GM18517 (cell line): ENCODE measurements around the gene CSNK1G1.
"Not testable (repeated sequence)": the region's sequence is repeated elsewhere in the genome, so short reads cannot be mapped to it uniquely, and the experiment has no call there.

Experiments
- ATAC-seq: cut with Tn5 transposase; IDR thresholded peaks from one replicate; pipeline ENCODE4 v1.9.1; 2021; ENCODE audit warnings: mild to moderate bottlenecking, moderate library complexity; ENCODE audit not compliant: unreplicated experiment

Gene CSNK1G1

GRCh38 chr15:64351265-64351664 lies 4.7 kb downstream of the CSNK1G1 start:
- ATAC-seq: no peak

GRCh38 chr15:64349375-64349774 lies 6.6 kb downstream of the CSNK1G1 start:
- ATAC-seq: no peak

GRCh38 chr15:64348455-64348854 lies 7.5 kb downstream of the CSNK1G1 start:
- ATAC-seq: no peak

GRCh38 chr15:64346242-64346641 lies 9.7 kb downstream of the CSNK1G1 start:
- ATAC-seq: not testable (repeated sequence)

GRCh38 chr15:64344651-64345294 lies 11.2 kb downstream of the CSNK1G1 start:
- no peak for ATAC-seq

GRCh38 chr15:64343841-64344240 lies 12.1 kb downstream of the CSNK1G1 start:
- ATAC-seq: no peak

GRCh38 chr15:64343222-64343621 lies 12.8 kb downstream of the CSNK1G1 start:
- ATAC-seq: no peak

GRCh38 chr15:64341961-64342360 lies 14.0 kb downstream of the CSNK1G1 start:
- ATAC-seq: no peak

- no peak for ATAC-seq
Measured at GRCh38 chr15:64340355-64340754, 15.6 kb downstream of the CSNK1G1 start.

GRCh38 chr15:64337761-64338160 lies 18.2 kb downstream of the CSNK1G1 start:
- no peak for ATAC-seq

GRCh38 chr15:64333986-64334929 lies 21.7 kb downstream of the CSNK1G1 start:
- no peak for ATAC-seq

GRCh38 chr15:64333516-64333915 lies 22.5 kb downstream of the CSNK1G1 start:
- ATAC-seq: no peak

GRCh38 chr15:64331668-64332067 lies 24.3 kb downstream of the CSNK1G1 start:
- ATAC-seq: not testable (repeated sequence)

- ATAC-seq: not testable (repeated sequence)
Measured at GRCh38 chr15:64326975-64327374, 29.0 kb downstream of the CSNK1G1 start.

- not testable (repeated sequence) for ATAC-seq
Measured at GRCh38 chr15:64326458-64326857, 29.5 kb downstream of the CSNK1G1 start.

GRCh38 chr15:64324165-64324877 lies 31.7 kb downstream of the CSNK1G1 start:
- ATAC-seq: no peak

- no peak for ATAC-seq
Measured at GRCh38 chr15:64315216-64315615, 40.8 kb downstream of the CSNK1G1 start.

GRCh38 chr15:64314456-64314855 lies 41.5 kb downstream of the CSNK1G1 start:
- ATAC-seq: no peak

GRCh38 chr15:64311566-64311965 lies 44.4 kb downstream of the CSNK1G1 start:
- ATAC-seq: no peak

- no peak for ATAC-seq
Measured at GRCh38 chr15:64310036-64310435, 45.9 kb downstream of the CSNK1G1 start.

- no peak for ATAC-seq
Measured at GRCh38 chr15:64305261-64305660, 50.7 kb downstream of the CSNK1G1 start.
